Mesothelial cell of epicardium (in vitro differentiated cells): Measurements from ENCODE around the gene NRDC. TPM values are rescaled to one million over a fixed set of nuclear protein-coding genes. Genes with fewer than 3 reads are reported as not detected.
"Not testable (repeated sequence)": the region's sequence is repeated elsewhere in the genome, so short reads cannot be mapped to it uniquely, and the experiment has no call there.

Experiments used
- DNase-seq, 2 experiments: peaks; one replicate each; pipeline ENCODE4 v3.0.0; 2021; ENCODE audit warnings: low spot score in 2 of 2; ENCODE audit not compliant: unreplicated experiment in 2 of 2
- H3K27ac Mint-ChIP-seq: 2 replicates; pipeline ENCODE4 v1.8.0; 2021; ENCODE audit warnings: mixed read lengths
- H3K27me3 Mint-ChIP-seq: 2 replicates; pipeline ENCODE4 v1.8.0; 2021; ENCODE audit warnings: low read depth, mixed read lengths
- H3K36me3 Mint-ChIP-seq: 2 replicates; pipeline ENCODE4 v1.8.0; 2021; ENCODE audit warnings: mixed read lengths
- H3K4me1 Mint-ChIP-seq: 2 replicates; pipeline ENCODE4 v1.8.0; 2021; ENCODE audit warnings: mixed read lengths
- H3K4me3 Mint-ChIP-seq: 2 replicates; pipeline ENCODE4 v1.8.0; 2021; ENCODE audit warnings: mild to moderate bottlenecking, moderate library complexity, mixed read lengths
- H3K9me3 Mint-ChIP-seq: 2 replicates; pipeline ENCODE4 v1.8.0; 2021; ENCODE audit warnings: mixed read lengths
- CTCF ChIP-seq: fragments of 200-600 bp; sonication (generic); IDR thresholded peaks from one replicate; pipeline ENCODE4 v1.5.0; 2021; ENCODE audit warnings: antibody characterized with exemption; ENCODE audit not compliant: unreplicated experiment
- total RNA-seq: library from RNA; stranded (reverse); gene quantifications from 3 replicates; pipeline ENCODE4 v1.2.1, GENCODE V29; 2021

NRDC gene
- total RNA-seq, 1 donor from 2014 or later: 132 TPM

- Mint-ChIP-seq H3K4me3 (no peak overlapping the region), H3K4me1 (no peaks in the 10 kb centered on the region), H3K36me3 (peaks cover 28% of the 10 kb centered on the region), H3K9me3 (no peaks in the 10 kb centered on the region), H3K27ac (no peak overlapping the region), H3K27me3 (no peaks in the 10 kb centered on the region)
- TF ChIP-seq CTCF: no peak
- DNase-seq: no peak
Observed at GRCh38 chr1:51819810-51820209, 58.7 kb downstream of the NRDC start.

GRCh38 chr1:51819021-51819420 lies 59.5 kb downstream of the NRDC start:
- not testable (repeated sequence) for H3K4me1 Mint-ChIP-seq, H3K9me3 Mint-ChIP-seq, H3K27me3 Mint-ChIP-seq, H3K4me3 Mint-ChIP-seq, DNase-seq, H3K27ac Mint-ChIP-seq
- peaks cover 26% of the 10 kb centered on the region for H3K36me3 Mint-ChIP-seq

- H3K4me3 Mint-ChIP-seq: no peak overlapping the region
- TF ChIP-seq CTCF: no peak
- no peaks in the 10 kb centered on the region for H3K9me3 Mint-ChIP-seq
- DNase-seq: no peak
- H3K36me3 Mint-ChIP-seq: peaks cover 30% of the 10 kb centered on the region
- H3K4me1 Mint-ChIP-seq: no peaks in the 10 kb centered on the region
- H3K27ac Mint-ChIP-seq: no peak overlapping the region
- no peaks in the 10 kb centered on the region for H3K27me3 Mint-ChIP-seq
Observed at GRCh38 chr1:51818487-51818886, 60.0 kb downstream of the NRDC start.

GRCh38 chr1:51814513-51814912 lies 64.0 kb downstream of the NRDC start:
- no peak overlapping the region for H3K27ac Mint-ChIP-seq
- H3K4me3 Mint-ChIP-seq: no peak overlapping the region
- no peak for DNase-seq
- H3K27me3 Mint-ChIP-seq: no peaks in the 10 kb centered on the region
- TF ChIP-seq CTCF: no peak
- H3K4me1 Mint-ChIP-seq: no peaks in the 10 kb centered on the region
- H3K36me3 Mint-ChIP-seq: peaks cover 22% of the 10 kb centered on the region
- no peaks in the 10 kb centered on the region for H3K9me3 Mint-ChIP-seq

GRCh38 chr1:51799372-51799771 lies 79.2 kb downstream of the NRDC start:
- Mint-ChIP-seq H3K4me1 (no peaks in the 10 kb centered on the region), H3K27ac (no peak overlapping the region), H3K27me3 (no peaks in the 10 kb centered on the region), H3K4me3 (no peak overlapping the region), H3K36me3 (peaks cover 29% of the 10 kb centered on the region), H3K9me3 (no peaks in the 10 kb centered on the region)
- DNase-seq: no peak
- no peak for TF ChIP-seq CTCF

DNA sequence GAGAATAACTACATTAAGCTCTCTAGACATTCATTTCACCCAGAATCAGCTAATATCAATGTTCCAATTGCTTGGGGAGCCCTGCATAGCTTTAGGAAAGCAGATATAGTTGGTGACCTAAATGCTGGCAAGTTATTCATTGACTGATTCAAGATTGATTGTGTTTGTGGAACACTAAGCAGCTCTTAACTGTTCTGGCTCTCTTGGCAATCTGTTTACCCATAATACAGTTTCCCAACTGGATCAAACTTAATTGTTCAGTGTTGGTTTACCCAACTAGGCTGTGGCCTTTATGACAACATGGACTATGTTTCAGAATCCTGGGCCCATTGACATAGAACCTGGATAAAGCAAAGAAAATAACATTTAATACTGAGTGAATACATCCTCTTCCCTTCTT lies 83.7 kb downstream of the NRDC start:
- Mint-ChIP-seq H3K36me3 (peaks cover 42% of the 10 kb centered on the region), H3K4me3 (no peak overlapping the region), H3K4me1 (no peaks in the 10 kb centered on the region), H3K9me3 (no peaks in the 10 kb centered on the region), H3K27me3 (no peaks in the 10 kb centered on the region), H3K27ac (no peak overlapping the region)
- no peak for DNase-seq
- TF ChIP-seq CTCF: no peak
